Kidney (tissue), 14 donors: Measurements from ENCODE around the gene ZNF12. TPM values are rescaled to one million over a fixed set of nuclear protein-coding genes. Genes with fewer than 3 reads are reported as not detected.

Source experiments
- DNase-seq, 5 donors: peaks; one replicate each; pipeline ENCODE4 v3.0.0-alpha.2; 2013 to 2020
- FAIRE-seq: peaks from 2 replicates; lab custom pipeline; 2012; peaks lifted over from hg19 to GRCh38; lab: Jason Lieb, UNC
- H3K27ac ChIP-seq, 2 donors: one replicate each; pipeline ENCODE4 v1.7.0; 2013; ENCODE audit warnings: low read depth in 2 of 2, low read length in 2 of 2, inconsistent platforms in 1 of 2
- H3K27me3 ChIP-seq: one replicate; pipeline ENCODE4 v1.7.1; 2013; ENCODE audit warnings: low read length, inconsistent platforms; ENCODE audit not compliant: control insufficient read depth, insufficient read depth
- H3K36me3 ChIP-seq, 3 donors: one replicate each; pipeline versions ENCODE4 v1.7.0 to v1.7.1; 2013; ENCODE audit warnings: low read length in 3 of 3, control low read depth in 1 of 3, inconsistent platforms in 1 of 3; ENCODE audit not compliant: insufficient read depth in 3 of 3, control insufficient read depth in 2 of 3
- H3K4me1 ChIP-seq, 3 donors: one replicate each; pipeline versions ENCODE4 v1.7.0 to v1.7.1; 2013; ENCODE audit warnings: low read length in 3 of 3, inconsistent platforms in 1 of 3, low read depth in 1 of 3; ENCODE audit not compliant: control insufficient read depth in 2 of 3, insufficient read depth in 2 of 3
- H3K4me3 ChIP-seq, 3 donors: one replicate each; pipeline versions ENCODE4 v1.7.0 to v1.8.1; 2013; ENCODE audit warnings: low read length in 3 of 3, control low read depth in 1 of 3, inconsistent platforms in 1 of 3
- H3K9ac ChIP-seq, 3 donors: one replicate each; pipeline versions ENCODE4 v1.7.0 to v1.7.1; 2013; ENCODE audit warnings: low read length in 3 of 3, control low read depth in 1 of 3, inconsistent platforms in 1 of 3
- H3K9me3 ChIP-seq, 3 donors: one replicate each; pipeline versions ENCODE4 v1.7.0 to v1.7.1; 2013; ENCODE audit warnings: low read length in 3 of 3, control low read depth in 1 of 3, inconsistent platforms in 1 of 3; ENCODE audit not compliant: control insufficient read depth in 2 of 3, insufficient read depth in 1 of 3
- intact Hi-C: fragments of 100-400 bp; cut with DNase I; formaldehyde crosslinking; loops from one replicate; pipeline ENCODE4 v1.11.1; 2022
- polyA plus RNA-seq: library from polyadenylated mRNA; stranded (reverse); fragments of 350-450 nt; fragmentation: Illumina TruSeq; extraction: RNeasy Lipid Tissue Mini Kit (QIAGEN cat#74804); gene quantifications from one replicate; pipeline ENCODE4 v1.2.3, GENCODE V29; 2014; ENCODE audit warnings: low read depth, low replicate concordance; ENCODE audit not compliant: insufficient read depth
- total RNA-seq: library from RNA; stranded (reverse); fragmentation: NEBNext Ultra II Directional; extraction: Animal tissue kit (Norgen Biotek cat#: 25700); gene quantifications from one replicate; pipeline ENCODE4 v1.2.1, GENCODE V29; 2021
- TF ChIP-seq, protein P1 (sequence below): IDR thresholded peaks from 3 replicates; pipeline ENCODE4 v1.5.1; 2012; ENCODE audit warnings: mild to moderate bottlenecking, moderate library complexity, borderline replicate concordance; ENCODE audit not compliant: insufficient read depth; ENCODE audit errors: extremely low read depth
- donor health status: control.
- donor health status: control.
- donor health status: control.
- donor health status: control.
- donor health status: control.
- donor health status: DM: yes; HTN: yes; CAD: no.
- donor health status: Normal renal cell carcinoma (clear cell type).

The ZNF12 gene
- total and polyA plus RNA-seq, 2 donors from 2014 or later: 9.9 to 31.3 TPM

- Histone ChIP-seq H3K9me3 (no peaks in the 10 kb centered on the region), H3K27ac (no peak overlapping the region), H3K4me1 (no peaks in the 10 kb centered on the region), H3K9ac (no peak overlapping the region), H3K36me3 (peaks cover 0 to 6% (median 2%) of the 10 kb centered on the region in 3 donors), H3K27me3 (no peaks in the 10 kb centered on the region), H3K4me3 (no peak overlapping the region)
- DNase-seq (peak in 2 of 5 donors; percentile 28 to 59), FAIRE-seq (no peak)
- intact Hi-C loops: no loop called here
- TF ChIP-seq, protein P1, sequence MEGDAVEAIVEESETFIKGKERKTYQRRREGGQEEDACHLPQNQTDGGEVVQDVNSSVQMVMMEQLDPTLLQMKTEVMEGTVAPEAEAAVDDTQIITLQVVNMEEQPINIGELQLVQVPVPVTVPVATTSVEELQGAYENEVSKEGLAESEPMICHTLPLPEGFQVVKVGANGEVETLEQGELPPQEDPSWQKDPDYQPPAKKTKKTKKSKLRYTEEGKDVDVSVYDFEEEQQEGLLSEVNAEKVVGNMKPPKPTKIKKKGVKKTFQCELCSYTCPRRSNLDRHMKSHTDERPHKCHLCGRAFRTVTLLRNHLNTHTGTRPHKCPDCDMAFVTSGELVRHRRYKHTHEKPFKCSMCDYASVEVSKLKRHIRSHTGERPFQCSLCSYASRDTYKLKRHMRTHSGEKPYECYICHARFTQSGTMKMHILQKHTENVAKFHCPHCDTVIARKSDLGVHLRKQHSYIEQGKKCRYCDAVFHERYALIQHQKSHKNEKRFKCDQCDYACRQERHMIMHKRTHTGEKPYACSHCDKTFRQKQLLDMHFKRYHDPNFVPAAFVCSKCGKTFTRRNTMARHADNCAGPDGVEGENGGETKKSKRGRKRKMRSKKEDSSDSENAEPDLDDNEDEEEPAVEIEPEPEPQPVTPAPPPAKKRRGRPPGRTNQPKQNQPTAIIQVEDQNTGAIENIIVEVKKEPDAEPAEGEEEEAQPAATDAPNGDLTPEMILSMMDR: no peak
These were observed 51.7 kb downstream of the ZNF12 start for GRCh38 chr7:6654842-6655610.

GRCh38 chr7:6654113-6654841 lies 52.5 kb downstream of the ZNF12 start:
- H3K36me3 ChIP-seq: peaks cover 0 to 6% (median 2%) of the 10 kb centered on the region in 3 donors
- intact Hi-C loops: no loop called here

GRCh38 chr7:6653071-6654003 lies 53.4 kb downstream of the ZNF12 start:
- intact Hi-C loops: no loop called here

More at GRCh38 chr7:6654113-6654841, 52.5 kb downstream of the ZNF12 start:
- no peak for FAIRE-seq
- Histone ChIP-seq H3K27me3 (no peaks in the 10 kb centered on the region), H3K4me3 (no peak overlapping the region), H3K27ac (no peak overlapping the region), H3K4me1 (no peaks in the 10 kb centered on the region), H3K9me3 (no peaks in the 10 kb centered on the region), H3K9ac (no peak overlapping the region)
- TF ChIP-seq, protein P1: no peak
- DNase-seq: peak in 1 of 5 donors; percentile 42

More at GRCh38 chr7:6653071-6654003, 53.4 kb downstream of the ZNF12 start:
- Histone ChIP-seq H3K27ac (no peak overlapping the region), H3K36me3 (peaks cover 0 to 6% (median 2%) of the 10 kb centered on the region in 3 donors), H3K4me3 (no peak overlapping the region), H3K4me1 (no peaks in the 10 kb centered on the region), H3K9ac (no peak overlapping the region), H3K9me3 (no peaks in the 10 kb centered on the region), H3K27me3 (no peaks in the 10 kb centered on the region)
- no peak for FAIRE-seq
- TF ChIP-seq, protein P1: no peak
- no peak for DNase-seq
